HCT116 (cell line): ENCODE data around the gene HOXC12.

Experiments used
- CEBPB ChIP-seq: IDR thresholded peaks from 2 replicates; pipeline ENCODE4 v1.6.1; 2012; ENCODE audit warnings: low read depth
- EZH2 ChIP-seq: fragments of 200-600 bp; sonication (generic); IDR thresholded peaks from 2 replicates; pipeline ENCODE4 v1.6.1; 2017; ENCODE audit warnings: antibody characterized with exemption, mixed run types
- EZH2phosphoT487 ChIP-seq: fragments of 200-600 bp; IDR thresholded peaks from 2 replicates; pipeline ENCODE4 v1.6.1; 2018; ENCODE audit warnings: antibody characterized with exemption, borderline replicate concordance
- JUND ChIP-seq: IDR thresholded peaks from 2 replicates; pipeline ENCODE4 v1.6.1; 2012
- MAX ChIP-seq: IDR thresholded peaks from 2 replicates; pipeline ENCODE4 v1.6.1; 2012
- POLR2A ChIP-seq: IDR thresholded peaks from 2 replicates; pipeline ENCODE4 v1.7.0; 2011; ENCODE audit warnings: borderline replicate concordance; ENCODE audit not compliant: insufficient read depth, insufficient read length; ENCODE audit errors: extremely low read depth
- POLR2AphosphoS5 ChIP-seq: IDR thresholded peaks from 2 replicates; pipeline ENCODE4 v1.6.1; 2011; ENCODE audit warnings: mild to moderate bottlenecking, low read depth, low read length, moderate library complexity
- RAD21 ChIP-seq: IDR thresholded peaks from 2 replicates; pipeline ENCODE4 v1.6.1; 2012; ENCODE audit warnings: low read depth, mild to moderate bottlenecking
- SP1 ChIP-seq: IDR thresholded peaks from 2 replicates; pipeline ENCODE4 v1.6.1; 2012; ENCODE audit warnings: low read depth
- YY1 ChIP-seq: IDR thresholded peaks from 2 replicates; pipeline ENCODE4 v1.6.1; 2011; ENCODE audit warnings: low read length, low read depth, moderate library complexity, mild to moderate bottlenecking; ENCODE audit not compliant: insufficient replicate concordance; ENCODE audit errors: extremely low read depth
- TF ChIP-seq, protein P1 (sequence below), 3 experiments: fragments of 200-600 bp in 1 of 3; sonication (generic) in 1 of 3; IDR thresholded peaks in 2 of 3; conservative IDR thresholded peaks in 1 of 3; 2 replicates each; pipeline ENCODE4 v1.5.1; 2012 to 2017; ENCODE audit warnings: low read depth in 2 of 3, low read length in 2 of 3, antibody characterized with exemption in 1 of 3, borderline replicate concordance in 1 of 3, control low read depth in 1 of 3, mild to moderate bottlenecking in 1 of 3, mixed read lengths in 1 of 3, mixed run types in 1 of 3, moderate library complexity in 1 of 3; ENCODE audit not compliant: insufficient read depth in 1 of 3

DNA sequence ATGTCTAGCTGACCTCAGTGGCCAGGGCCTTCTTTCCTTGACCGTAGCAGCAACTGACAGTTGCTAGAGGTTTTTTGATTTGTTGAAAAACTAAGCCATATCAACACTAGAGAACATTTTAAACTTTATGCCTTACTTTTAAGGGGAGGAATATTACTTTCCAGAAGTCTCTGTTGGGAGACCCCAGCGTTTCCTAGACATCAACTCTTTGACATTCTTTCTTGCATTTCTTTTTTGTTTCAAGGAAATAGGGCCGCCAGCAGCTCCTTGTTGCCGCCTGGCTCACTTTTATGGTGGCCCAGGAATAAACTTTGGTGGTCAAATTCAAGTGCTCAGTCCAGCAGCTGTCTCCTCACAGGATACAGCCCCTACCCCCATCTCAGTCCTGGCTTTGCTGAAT lies 15.7 kb downstream of the HOXC12 start:
- TF ChIP-seq JUND: no peak
- TF ChIP-seq, protein P1, sequence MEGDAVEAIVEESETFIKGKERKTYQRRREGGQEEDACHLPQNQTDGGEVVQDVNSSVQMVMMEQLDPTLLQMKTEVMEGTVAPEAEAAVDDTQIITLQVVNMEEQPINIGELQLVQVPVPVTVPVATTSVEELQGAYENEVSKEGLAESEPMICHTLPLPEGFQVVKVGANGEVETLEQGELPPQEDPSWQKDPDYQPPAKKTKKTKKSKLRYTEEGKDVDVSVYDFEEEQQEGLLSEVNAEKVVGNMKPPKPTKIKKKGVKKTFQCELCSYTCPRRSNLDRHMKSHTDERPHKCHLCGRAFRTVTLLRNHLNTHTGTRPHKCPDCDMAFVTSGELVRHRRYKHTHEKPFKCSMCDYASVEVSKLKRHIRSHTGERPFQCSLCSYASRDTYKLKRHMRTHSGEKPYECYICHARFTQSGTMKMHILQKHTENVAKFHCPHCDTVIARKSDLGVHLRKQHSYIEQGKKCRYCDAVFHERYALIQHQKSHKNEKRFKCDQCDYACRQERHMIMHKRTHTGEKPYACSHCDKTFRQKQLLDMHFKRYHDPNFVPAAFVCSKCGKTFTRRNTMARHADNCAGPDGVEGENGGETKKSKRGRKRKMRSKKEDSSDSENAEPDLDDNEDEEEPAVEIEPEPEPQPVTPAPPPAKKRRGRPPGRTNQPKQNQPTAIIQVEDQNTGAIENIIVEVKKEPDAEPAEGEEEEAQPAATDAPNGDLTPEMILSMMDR (IDR thresholded peaks at IDR 0.05 in 2 of 3, conservative IDR thresholded peaks at IDR 0.05 in 1 of 3; ENCODE audit: borderline replicate concordance in 1 of 3, insufficient read depth in 1 of 3, low read depth in 2 of 3, low read length in 2 of 3): no peak
- TF ChIP-seq POLR2AphosphoS5: no peak
- TF ChIP-seq EZH2phosphoT487: no peak
- no peak for TF ChIP-seq POLR2A
- TF ChIP-seq YY1: no peak
- TF ChIP-seq MAX: no peak
- no peak for TF ChIP-seq SP1
- no peak for TF ChIP-seq EZH2
- no peak for TF ChIP-seq CEBPB
- no peak for TF ChIP-seq RAD21
